UCSD-AML1 (cell line): Measurements from ENCODE around the gene SLC2A8.

Experiments used
- DNase-seq: peaks from one replicate; lab custom pipeline; 2025; ENCODE audit not compliant: unreplicated experiment; lab: John Stamatoyannopoulos, UW

Gene SLC2A8

GRCh38 chr9:127455324-127455992, 58.5 kb downstream of the SLC2A8 start:
- DNase-seq = peak; percentile 49

DNA sequence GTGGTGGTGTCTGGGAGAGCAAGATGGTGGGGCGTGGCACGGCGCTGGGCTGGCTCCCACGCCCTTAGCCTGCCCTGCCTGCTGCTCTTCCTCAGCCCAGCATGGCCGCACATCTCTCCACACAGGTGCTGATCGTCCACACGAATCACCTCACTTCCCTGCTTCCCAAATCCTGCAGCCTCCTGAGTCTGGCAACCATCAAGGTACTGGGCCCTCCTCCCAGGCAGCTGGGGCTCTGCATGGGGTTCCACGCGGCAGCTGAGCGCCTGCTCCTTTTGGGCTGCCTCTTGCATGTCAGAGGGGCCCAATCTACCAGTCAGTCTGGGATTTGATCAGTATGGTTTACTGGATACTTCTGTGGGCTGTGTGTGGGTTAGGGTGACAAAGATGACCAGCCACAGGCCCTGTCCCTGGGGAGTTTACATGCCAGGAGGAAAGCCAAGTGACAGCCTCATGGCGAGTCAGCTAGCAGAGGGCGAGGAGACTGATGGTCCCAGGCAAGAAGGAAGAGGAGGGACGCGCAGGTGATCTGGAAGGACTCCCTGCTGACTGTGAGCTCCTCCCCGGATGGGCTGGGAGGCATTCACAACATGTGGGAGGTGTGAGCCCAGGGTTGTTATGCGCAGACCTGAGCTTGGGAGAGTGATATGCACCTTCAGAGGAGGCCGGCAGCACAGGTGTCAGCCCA, 60.4 kb downstream of the SLC2A8 start:
- no peak for DNase-seq
